ENCODE measurements around the gene MT1E.
"Not testable (repeated sequence)": the region's sequence is repeated elsewhere in the genome, so short reads cannot be mapped to it uniquely, and the experiment has no call there.

Gene MT1E

DNA sequence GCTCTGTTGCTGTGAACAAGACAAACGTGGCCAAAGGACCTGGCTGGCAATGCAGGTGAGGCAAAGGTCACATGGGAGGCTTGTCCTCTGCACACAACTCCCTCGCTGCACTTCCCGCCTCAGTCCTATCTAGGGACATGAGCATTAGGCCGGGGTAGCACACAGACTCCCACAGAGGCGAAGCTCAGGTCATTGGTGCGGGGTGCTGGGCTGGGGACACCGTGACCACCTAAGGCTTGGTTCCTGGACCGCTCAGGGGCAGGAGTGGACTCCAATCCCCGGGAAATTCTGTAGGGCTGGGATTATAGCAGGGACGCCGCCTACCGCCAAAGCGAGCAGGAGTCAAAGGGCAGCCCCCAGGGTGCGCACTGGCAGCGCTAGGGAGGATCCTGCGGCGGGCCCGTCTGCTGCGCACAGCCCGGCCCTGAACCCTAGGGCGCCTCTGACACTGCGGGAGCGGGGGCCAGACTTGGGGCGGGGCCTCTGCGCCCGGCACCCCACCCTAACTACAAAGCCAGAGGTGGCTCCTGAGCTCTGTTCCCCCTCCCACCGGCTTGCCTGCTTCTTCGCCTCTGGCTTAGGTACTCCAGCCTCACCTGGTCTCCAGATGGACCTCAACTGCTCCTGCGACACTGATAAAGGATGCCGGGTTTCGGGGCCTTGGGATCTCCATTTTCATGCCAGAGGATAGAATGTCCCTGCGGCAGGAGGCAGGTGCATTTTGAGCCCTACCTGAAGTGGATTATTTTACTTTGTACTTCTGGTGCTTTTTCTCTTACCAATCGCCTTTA lies 22.3 kb downstream of the MT1E start:
- DNase-seq (ENCODE audit: low read depth) = no peak

- no peak for DNase-seq (ENCODE audit: low read depth)
Measured at GRCh38 chr16:56649271-56649670, 23.7 kb downstream of the MT1E start.

DNA sequence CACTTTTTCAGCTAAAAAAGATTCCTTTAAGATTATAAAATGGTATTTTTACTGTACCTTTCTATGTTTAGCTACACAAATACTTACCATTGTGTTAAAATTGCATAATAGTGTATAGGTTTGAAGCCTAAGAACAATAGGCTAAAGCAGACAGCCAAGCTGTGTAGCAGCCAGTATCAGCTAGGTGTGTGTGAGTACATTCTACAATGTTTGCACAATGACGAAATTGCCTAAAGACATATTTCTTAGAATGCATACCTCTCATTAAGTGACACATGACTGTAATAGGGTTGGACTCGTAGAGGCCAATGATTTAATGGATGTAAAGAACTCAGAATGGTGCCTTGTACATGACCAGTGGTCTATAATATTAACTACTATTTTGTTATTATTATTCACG lies 24.2 kb downstream of the MT1E start:
- no peak for DNase-seq (ENCODE audit: low read depth)

DNA sequence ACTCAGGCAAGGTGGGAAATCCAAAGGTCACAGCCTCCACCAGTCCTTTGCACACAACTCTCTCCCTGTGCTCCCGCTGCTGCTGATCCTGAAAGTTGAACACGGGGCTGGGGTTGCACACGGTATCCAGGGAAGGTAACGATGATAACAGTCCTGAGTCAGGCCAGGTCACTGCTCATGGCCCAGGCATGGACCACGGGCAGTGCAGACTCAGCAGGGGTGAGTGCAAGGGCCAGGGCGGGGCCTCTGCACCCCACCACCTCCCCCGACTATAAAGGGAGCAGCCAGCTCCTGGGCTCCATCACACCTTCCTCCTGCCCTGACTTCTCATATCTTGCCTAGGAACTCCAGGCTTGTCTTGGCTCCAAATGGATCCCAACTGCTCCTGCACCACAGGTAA lies 26.0 kb downstream of the MT1E start, which contains the start of gene MT1B:
TSS of gene MT1B (plus strand) at position 301 of the 400 bp plus-strand sequence. CDS start at position 369, 68 bp downstream.
- DNase-seq (ENCODE audit: low read depth) = no peak

- DNase-seq (ENCODE audit: low read depth) = no peak
Measured at GRCh38 chr16:56652600-56652999, 27.0 kb downstream of the MT1E start.

DNA sequence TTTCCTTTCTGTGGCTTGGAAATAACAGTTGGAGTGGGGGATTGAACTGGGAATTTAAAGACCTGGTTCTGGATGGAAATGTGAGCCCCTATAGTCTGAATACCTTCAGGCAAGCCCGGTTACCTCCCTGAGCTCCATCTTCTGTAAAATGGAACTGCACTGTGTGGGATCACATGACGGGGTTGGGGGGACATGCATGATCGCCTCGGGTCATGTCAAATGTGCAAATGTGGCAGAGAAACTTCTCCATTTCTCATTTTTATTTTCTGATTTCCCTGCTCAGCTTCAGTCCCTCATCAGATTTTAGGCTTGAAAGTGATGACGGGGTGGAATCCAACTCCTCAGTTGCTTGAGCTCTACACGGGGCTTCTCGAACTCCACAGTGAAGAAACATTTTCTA lies 27.6 kb downstream of the MT1E start:
- no peak for DNase-seq (ENCODE audit: low read depth)

DNA sequence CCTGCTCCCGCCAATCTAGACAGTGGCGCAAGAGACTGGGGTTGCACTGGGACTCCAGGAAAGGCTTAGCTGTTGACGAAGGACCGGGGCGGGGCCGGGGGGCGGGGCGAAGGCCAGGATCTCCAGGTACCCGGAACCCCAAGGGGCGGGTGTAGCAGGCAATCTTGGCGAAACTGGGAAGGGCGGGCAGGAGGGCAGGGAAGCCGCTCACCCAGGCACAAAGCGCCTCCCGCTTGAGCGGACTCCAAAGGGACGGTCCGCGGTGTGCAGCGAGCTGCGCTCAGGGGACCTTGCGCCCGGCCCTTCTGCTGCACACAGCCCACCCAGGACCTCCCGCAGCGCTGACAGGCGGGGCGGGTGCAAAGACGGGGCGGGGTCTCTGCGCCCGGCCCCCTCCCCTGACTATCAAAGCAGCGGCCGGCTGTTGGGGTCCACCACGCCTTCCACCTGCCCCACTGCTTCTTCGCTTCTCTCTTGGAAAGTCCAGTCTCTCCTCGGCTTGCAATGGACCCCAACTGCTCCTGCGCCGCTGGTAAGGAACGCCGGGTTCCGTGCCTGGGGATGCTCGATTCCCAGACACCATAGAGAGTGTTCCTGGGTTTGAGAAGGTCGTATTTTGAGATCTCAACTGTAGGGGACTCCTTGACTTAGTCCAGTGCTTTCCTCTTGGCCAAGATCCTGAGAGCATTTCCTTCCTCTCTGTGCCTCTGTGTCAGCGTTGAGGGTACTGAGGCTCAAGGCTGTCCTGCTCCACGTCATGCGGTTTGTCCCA lies 32.2 kb downstream of the MT1E start, which contains the start of gene MT1F:
TSS of gene MT1F (plus strand) at position 405 of the 772 bp plus-strand sequence. CDS start at position 505, 100 bp downstream.
- peak; percentile 61 for DNase-seq (ENCODE audit: low read depth)

DNA sequence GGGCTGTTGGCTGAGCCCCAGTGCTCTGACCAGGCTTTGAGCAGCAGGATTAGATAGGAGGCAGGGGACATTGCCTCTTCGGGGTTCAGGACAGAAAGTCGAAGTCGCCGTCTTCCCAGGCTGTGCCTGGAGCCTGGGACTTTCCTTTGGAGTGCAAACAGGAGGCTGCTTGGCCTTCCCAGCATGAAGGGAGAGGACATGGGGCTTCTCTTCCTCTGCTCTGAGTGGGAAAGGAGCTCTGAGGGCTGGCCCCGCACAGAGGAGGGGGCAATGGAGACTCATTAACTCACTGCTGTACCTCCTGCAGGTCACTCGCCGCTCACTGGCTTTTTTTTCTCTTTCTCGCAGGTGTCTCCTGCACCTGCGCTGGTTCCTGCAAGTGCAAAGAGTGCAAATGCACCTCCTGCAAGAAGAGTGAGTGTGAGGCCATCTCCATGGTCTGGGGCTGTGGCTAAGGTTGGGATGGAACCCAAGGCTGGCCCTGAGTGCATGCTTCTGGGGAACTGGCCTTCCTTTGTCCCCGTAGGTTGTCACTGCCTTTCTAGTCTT lies 32.8 kb downstream of the MT1E start:
- no peak for DNase-seq (ENCODE audit: low read depth)

GRCh38 chr16:56662357-56663354 lies 37.1 kb downstream of the MT1E start:
- peak; percentile 28 for DNase-seq (ENCODE audit: low read depth)

DNA sequence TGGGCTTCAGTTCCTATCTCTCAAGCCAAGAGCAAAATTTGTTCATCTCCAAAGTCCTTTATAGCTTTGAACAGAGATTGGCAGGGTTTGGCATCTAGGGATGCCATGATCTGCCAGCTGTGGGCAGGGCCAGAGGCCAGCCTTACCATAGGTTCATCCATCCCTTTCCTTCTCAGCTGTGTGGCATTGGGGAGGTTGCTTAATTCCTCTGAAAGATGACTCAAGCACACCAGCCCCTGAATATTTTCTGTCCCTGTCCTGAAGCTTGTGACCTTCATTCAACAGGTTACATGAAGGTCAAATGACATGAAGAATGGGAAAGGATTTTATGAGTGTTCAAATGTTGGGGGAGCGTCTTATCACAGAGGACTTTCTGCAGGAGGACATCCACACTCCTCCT lies 38.9 kb downstream of the MT1E start:
- DNase-seq (ENCODE audit: low read depth) = no peak

DNA sequence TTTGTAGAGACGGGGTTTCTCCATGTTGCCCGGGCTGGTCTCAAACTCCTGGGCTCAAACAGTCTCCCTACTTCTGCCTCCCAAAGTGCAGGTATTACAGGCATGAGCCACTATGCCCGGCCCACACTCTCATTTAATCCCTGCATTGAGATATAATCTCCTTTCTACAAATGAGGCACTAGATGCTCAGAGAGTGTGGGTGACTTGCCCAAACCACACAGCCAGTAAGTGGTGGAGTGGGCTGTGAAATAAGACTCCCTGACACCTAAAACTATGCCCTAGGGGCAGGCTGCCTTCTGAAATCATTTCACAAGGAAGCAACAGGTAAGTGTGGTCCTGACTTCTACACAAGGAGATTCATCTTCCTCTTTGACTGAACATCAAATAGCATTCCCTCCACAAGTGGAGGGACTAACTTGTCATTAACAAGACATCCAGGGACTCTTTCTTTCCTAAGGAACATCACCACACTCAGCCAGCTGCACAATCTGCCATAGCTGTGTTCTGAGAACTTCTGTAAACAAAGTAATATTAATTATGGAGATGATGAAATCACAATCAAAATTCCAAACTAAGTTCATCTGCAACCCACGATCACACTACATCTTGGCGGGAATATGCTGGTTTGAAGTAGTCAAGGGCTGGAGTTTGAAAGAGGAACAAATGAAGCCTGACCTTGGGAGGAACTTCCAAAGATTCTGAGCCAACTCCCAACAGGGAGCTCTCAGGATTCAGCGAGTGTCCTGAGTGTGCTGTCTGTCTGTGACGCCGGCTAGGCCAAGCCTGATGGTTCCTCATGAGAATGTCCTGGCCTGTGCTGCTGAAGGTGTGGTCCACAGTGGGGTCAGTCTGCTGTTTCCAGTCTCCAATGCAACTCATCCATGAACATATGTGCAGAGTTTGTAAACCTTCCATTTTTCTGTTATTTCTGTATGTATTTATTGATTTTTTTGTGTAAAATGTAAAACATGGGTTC lies 40.0 kb downstream of the MT1E start:
- not testable (repeated sequence) for DNase-seq (ENCODE audit: low read depth)

GRCh38 chr16:56667581-56668571 lies 42.3 kb downstream of the MT1E start, which contains the start of gene MT1G:
Gene MT1G (minus strand): TSS chr16:56668065. CDS start chr16:56667993, 72 bp downstream.
- DNase-seq (ENCODE audit: low read depth) = peak; percentile 42

- DNase-seq (ENCODE audit: low read depth) = peak; percentile 22
Measured at GRCh38 chr16:56669005-56669839, 43.6 kb downstream of the MT1E start, which contains the start of gene MT1H. Gene MT1H (plus strand): TSS chr16:56669814. CDS start chr16:56669885, 71 bp downstream.

DNA sequence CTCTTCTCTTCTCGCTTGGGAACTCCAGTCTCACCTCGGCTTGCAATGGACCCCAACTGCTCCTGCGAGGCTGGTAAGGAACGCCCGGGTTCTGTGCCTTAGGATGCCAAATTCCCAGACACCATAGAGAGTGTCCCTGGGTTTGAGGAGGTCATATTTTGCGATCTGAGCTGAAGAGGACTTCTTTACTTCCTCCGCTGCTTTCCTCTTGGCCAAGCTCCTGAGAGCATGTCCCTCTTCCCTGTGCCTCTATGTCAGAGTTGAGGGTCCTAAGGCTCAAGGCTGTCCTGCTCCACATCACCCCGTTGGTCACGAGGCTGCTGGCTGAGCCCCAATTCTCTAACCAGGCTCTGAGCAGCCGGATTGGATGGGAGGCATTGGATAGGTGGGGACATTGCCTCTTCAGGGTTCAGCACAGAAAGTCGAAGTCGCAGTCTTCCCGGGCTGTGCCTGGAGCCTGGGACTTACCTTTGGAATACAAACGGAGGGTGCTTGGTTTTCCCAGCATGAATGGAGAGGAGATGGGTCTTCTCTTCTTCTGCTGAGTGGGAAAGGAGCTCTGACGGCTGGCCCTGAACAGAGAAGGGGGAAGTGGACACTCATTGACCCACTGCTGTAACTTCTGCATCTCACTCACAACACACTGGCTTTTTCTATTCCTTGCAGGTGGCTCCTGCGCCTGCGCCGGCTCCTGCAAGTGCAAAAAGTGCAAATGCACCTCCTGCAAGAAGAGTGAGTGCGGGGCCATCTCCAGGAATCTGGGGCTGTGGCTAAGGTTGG lies 44.4 kb downstream of the MT1E start:
- no peak for DNase-seq (ENCODE audit: low read depth)

DNA sequence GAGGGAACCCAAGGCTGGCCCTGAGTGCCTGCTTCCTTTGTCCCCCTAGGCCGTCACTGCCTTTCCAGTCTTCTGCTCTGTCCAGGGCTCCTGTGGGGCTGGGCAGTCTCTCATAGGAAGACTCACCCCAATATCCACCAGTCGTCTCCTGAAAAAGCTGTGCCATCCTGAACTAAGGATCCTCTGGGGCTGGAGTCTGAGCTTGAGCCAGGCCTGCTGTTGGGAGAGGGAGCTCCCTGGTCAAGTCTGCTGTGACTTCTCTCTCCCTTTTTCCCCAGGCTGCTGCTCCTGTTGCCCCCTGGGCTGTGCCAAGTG lies 45.0 kb downstream of the MT1E start:
- no peak for DNase-seq (ENCODE audit: low read depth)

DNA sequence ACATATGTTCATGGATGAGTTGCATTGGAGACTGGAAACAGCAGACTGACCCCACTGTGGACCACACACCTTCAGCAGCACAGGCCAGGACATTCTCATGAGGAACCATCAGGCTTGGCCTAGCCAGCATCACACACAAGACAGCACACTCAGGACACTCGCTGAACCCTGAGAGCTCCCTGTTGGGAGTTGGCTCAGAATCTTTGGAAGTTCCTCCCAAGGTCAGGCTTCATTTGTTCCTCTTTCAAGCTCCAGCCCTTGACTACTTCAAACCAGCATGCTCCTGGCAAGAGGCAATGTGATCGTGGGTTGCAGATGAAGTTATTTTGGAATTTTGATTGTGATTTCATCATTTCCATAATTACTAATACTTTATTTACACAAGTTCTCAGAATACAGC lies 46.1 kb downstream of the MT1E start:
- not testable (repeated sequence) for DNase-seq (ENCODE audit: low read depth)

DNA sequence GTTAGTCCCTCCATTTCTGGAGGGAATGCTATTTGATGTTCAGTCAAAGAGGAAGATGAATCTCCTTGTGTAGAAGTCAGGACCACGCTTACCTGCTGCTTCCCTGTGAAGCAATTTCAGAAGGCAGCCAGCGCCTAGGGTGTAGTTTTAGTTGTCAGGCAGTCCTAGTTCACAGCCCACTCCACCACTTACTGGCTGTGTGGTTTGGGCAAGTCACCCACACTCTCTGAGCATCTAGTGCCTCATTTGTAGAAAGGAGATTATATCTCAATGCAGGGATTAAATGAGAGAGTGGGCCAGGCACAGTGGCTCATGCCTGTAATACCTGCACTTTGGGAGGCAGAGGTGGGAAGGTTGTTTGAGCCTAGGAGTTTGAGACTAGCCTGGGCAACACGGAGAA lies 46.6 kb downstream of the MT1E start:
- not testable (repeated sequence) for DNase-seq (ENCODE audit: low read depth)
